ENCODE measurements around the gene RNASEH2B.

The RNASEH2B gene

DNA sequence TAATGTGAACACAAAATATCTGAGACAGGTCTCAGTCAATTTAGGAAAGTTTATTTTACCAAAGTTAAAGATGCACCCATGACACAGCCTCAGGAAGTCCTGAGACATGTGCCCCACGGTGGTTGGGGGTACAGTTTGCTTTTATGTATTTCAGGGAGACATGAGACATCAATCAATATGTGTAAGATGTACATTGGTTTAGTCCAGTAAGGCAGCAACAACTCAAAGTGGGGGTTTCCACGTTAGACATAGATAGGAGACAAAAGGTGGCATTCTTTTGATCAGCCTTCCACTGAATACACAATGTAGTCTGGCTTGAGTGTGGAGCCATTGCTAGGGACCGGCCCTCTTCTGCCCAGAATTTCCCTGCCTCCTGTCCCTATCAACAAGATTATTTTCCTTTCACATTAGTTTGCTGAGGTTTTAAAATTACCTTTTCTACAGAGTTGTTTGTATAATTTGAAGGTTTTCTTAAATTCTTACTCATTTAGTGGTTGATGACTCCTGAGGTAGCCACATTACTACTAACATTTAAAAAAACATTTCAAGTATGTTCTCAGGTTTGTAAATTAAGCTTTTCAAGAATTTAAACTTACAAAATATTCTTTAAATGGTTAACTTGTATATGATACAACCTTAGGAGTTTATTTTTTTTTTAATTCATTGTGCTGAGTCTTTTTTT is 33.2 kb downstream of the RNASEH2B start:
- no peak for TF ChIP-seq EZH2phosphoT487 (IDR thresholded peaks at IDR 0.05; ENCODE audit: borderline replicate concordance)
- no peak overlapping the region for H3K4me2 ChIP-seq (ENCODE audit: low read depth, low read length, poor library complexity, severe bottlenecking)
- H2AFZ ChIP-seq (ENCODE audit: low read length): no peak overlapping the region
- H3F3A ChIP-seq (ENCODE audit: low read depth): no peaks in the 10 kb centered on the region
- no peaks in the 10 kb centered on the region for H3K9me2 ChIP-seq (replicated peaks; ENCODE audit: low read depth, low read length)
- peaks cover 92% of the 10 kb centered on the region for H3K36me3 ChIP-seq (ENCODE audit: insufficient read depth, low read length)
- H3K79me2 ChIP-seq (ENCODE audit: insufficient read depth, low read length): peaks cover 28% of the 10 kb centered on the region; the same call in 1 of the 2 replicates
- H3K27me3 ChIP-seq (ENCODE audit: insufficient read depth, low read length, poor library complexity, severe bottlenecking): peaks cover 4% of the 10 kb centered on the region
- H3K4me1 ChIP-seq (ENCODE audit: insufficient read depth, low read length, poor library complexity, severe bottlenecking): no peaks in the 10 kb centered on the region
- peaks cover 3% of the 10 kb centered on the region for H3K9me3 ChIP-seq (ENCODE audit: insufficient read depth, low read depth, low read length)
- H3K4me3 ChIP-seq (ENCODE audit: low read length, poor library complexity, severe bottlenecking): no peak overlapping the region
- H3K9ac ChIP-seq (ENCODE audit: low read depth, low read length, poor library complexity, severe bottlenecking): no peak overlapping the region
- H4K20me1 ChIP-seq (ENCODE audit: insufficient read depth, low read length, poor library complexity, severe bottlenecking): no peaks in the 10 kb centered on the region

DNA sequence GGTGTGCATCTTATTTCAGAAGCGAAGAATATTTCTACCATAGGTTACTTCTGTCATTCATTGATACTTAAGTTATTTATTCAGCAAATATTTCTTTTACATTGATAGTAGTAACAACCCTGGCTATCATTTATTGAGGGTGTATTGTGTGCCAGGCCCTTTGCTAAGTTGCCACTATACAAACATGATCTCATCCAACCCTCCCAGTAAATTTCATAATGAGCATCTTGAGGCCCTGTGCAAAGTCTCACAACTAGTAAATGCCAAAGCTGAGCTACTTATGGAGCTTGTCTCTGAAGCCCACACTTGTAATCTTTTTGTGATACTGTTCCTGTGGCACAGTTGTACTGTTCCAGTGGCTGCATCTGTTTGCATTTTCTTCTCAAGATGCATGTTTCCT is 36.1 kb downstream of the RNASEH2B start:
- H3K36me3 ChIP-seq (ENCODE audit: insufficient read depth, low read length): peaks cover 98% of the 10 kb centered on the region
- H3K4me1 ChIP-seq (ENCODE audit: insufficient read depth, low read length, poor library complexity, severe bottlenecking): no peaks in the 10 kb centered on the region
- 0 out of 2 replicates have a peak, but pooled peaks cover 3% of the 10 kb centered on the region for H3F3A ChIP-seq (ENCODE audit: low read depth)
- no peaks in the 10 kb centered on the region for H4K20me1 ChIP-seq (ENCODE audit: insufficient read depth, low read length, poor library complexity, severe bottlenecking)
- H3K9me2 ChIP-seq (replicated peaks; ENCODE audit: low read depth, low read length): no peaks in the 10 kb centered on the region
- H3K4me3 ChIP-seq (ENCODE audit: low read length, poor library complexity, severe bottlenecking): no peak overlapping the region
- H3K79me2 ChIP-seq (ENCODE audit: insufficient read depth, low read length): peaks cover 13% of the 10 kb centered on the region; the same call in 1 of the 2 replicates
- no peak overlapping the region for H3K9ac ChIP-seq (ENCODE audit: low read depth, low read length, poor library complexity, severe bottlenecking)
- H3K9me3 ChIP-seq (ENCODE audit: insufficient read depth, low read depth, low read length): no peaks in the 10 kb centered on the region
- H3K27me3 ChIP-seq (ENCODE audit: insufficient read depth, low read length, poor library complexity, severe bottlenecking): no peaks in the 10 kb centered on the region
- no peak for TF ChIP-seq EZH2phosphoT487 (IDR thresholded peaks at IDR 0.05; ENCODE audit: borderline replicate concordance)
- TF ChIP-seq, protein P1, sequence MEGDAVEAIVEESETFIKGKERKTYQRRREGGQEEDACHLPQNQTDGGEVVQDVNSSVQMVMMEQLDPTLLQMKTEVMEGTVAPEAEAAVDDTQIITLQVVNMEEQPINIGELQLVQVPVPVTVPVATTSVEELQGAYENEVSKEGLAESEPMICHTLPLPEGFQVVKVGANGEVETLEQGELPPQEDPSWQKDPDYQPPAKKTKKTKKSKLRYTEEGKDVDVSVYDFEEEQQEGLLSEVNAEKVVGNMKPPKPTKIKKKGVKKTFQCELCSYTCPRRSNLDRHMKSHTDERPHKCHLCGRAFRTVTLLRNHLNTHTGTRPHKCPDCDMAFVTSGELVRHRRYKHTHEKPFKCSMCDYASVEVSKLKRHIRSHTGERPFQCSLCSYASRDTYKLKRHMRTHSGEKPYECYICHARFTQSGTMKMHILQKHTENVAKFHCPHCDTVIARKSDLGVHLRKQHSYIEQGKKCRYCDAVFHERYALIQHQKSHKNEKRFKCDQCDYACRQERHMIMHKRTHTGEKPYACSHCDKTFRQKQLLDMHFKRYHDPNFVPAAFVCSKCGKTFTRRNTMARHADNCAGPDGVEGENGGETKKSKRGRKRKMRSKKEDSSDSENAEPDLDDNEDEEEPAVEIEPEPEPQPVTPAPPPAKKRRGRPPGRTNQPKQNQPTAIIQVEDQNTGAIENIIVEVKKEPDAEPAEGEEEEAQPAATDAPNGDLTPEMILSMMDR (conservative IDR thresholded peaks at IDR 0.05; ENCODE audit: low read length): no peak
- no peak overlapping the region for H2AFZ ChIP-seq (ENCODE audit: low read length)
- no peak overlapping the region for H3K4me2 ChIP-seq (ENCODE audit: low read depth, low read length, poor library complexity, severe bottlenecking)

DNA sequence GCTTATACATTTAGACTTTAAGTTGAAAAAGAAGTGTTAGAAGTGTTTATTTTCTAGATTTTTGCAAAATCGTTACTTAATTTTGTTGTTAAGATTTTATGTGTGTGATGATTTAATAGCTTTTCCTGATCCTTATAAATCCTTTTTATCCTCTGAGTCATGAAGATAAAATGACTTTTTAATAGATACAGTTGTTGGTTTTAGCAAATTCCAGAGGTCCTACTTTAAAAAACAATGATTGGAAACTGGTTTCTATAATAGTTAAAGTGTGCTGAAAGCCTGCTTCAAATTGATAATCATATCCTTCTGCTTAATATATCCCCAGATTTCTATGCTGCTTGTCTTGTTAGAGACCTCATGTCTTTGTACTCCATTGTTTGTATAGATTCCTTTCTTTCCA is 39.0 kb downstream of the RNASEH2B start:
- TF ChIP-seq, protein P1 (conservative IDR thresholded peaks at IDR 0.05; ENCODE audit: low read length): no peak
- TF ChIP-seq EZH2phosphoT487 (IDR thresholded peaks at IDR 0.05; ENCODE audit: borderline replicate concordance): no peak
- Histone ChIP-seq H3K4me3 (ENCODE audit: low read length, poor library complexity, severe bottlenecking) (no peak overlapping the region), H3K79me2 (ENCODE audit: insufficient read depth, low read length) (no peaks in the 10 kb centered on the region), H3K4me2 (ENCODE audit: low read depth, low read length, poor library complexity, severe bottlenecking) (no peak overlapping the region), H3K9ac (ENCODE audit: low read depth, low read length, poor library complexity, severe bottlenecking) (no peak overlapping the region), H3K9me3 (ENCODE audit: insufficient read depth, low read depth, low read length) (no peaks in the 10 kb centered on the region), H3K9me2 (replicated peaks; ENCODE audit: low read depth, low read length) (no peaks in the 10 kb centered on the region), H2AFZ (ENCODE audit: low read length) (no peak overlapping the region), H3K36me3 (ENCODE audit: insufficient read depth, low read length) (peaks cover 98% of the 10 kb centered on the region), H4K20me1 (ENCODE audit: insufficient read depth, low read length, poor library complexity, severe bottlenecking) (peaks cover 6% of the 10 kb centered on the region), H3K4me1 (ENCODE audit: insufficient read depth, low read length, poor library complexity, severe bottlenecking) (no peaks in the 10 kb centered on the region), H3F3A (ENCODE audit: low read depth) (0 out of 2 replicates have a peak, but pooled peaks cover 3% of the 10 kb centered on the region), H3K27me3 (ENCODE audit: insufficient read depth, low read length, poor library complexity, severe bottlenecking) (no peaks in the 10 kb centered on the region)

DNA sequence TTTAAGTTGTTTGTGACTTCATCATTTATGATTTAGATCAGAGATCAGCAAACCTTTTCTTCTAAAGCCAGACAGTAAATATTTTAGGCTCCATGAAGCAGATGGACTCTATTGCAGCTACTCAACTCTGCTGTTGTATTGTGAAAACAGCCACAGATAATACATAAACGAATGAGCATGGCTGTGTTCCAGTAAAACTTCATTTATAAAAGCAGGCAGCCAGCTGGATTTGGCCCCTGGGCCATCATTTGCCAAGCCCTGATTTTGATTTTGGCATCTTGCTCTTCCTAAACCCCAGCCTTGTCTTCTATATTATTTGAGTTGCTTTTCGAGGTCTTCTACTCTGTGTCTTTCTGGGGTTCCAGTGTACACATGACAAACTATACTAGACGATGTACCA is 41.3 kb downstream of the RNASEH2B start:
- H3K9me2 ChIP-seq (replicated peaks; ENCODE audit: low read depth, low read length): no peaks in the 10 kb centered on the region
- H3K9ac ChIP-seq (ENCODE audit: low read depth, low read length, poor library complexity, severe bottlenecking): no peak overlapping the region
- H3F3A ChIP-seq (ENCODE audit: low read depth): 0 out of 2 replicates have a peak, but pooled peaks cover 3% of the 10 kb centered on the region
- H3K4me3 ChIP-seq (ENCODE audit: low read length, poor library complexity, severe bottlenecking): no peak overlapping the region
- H3K36me3 ChIP-seq (ENCODE audit: insufficient read depth, low read length): peaks cover 99% of the 10 kb centered on the region
- H3K9me3 ChIP-seq (ENCODE audit: insufficient read depth, low read depth, low read length): no peaks in the 10 kb centered on the region
- H3K4me2 ChIP-seq (ENCODE audit: low read depth, low read length, poor library complexity, severe bottlenecking): no peak overlapping the region
- H3K27me3 ChIP-seq (ENCODE audit: insufficient read depth, low read length, poor library complexity, severe bottlenecking): no peaks in the 10 kb centered on the region
- peaks cover 6% of the 10 kb centered on the region for H4K20me1 ChIP-seq (ENCODE audit: insufficient read depth, low read length, poor library complexity, severe bottlenecking)
- H3K4me1 ChIP-seq (ENCODE audit: insufficient read depth, low read length, poor library complexity, severe bottlenecking): no peaks in the 10 kb centered on the region
- H3K79me2 ChIP-seq (ENCODE audit: insufficient read depth, low read length): peaks cover 4% of the 10 kb centered on the region; the same call in 1 of the 2 replicates
- no peak for TF ChIP-seq EZH2phosphoT487 (IDR thresholded peaks at IDR 0.05; ENCODE audit: borderline replicate concordance)
- TF ChIP-seq, protein P1 (conservative IDR thresholded peaks at IDR 0.05; ENCODE audit: low read length): no peak
- H2AFZ ChIP-seq (ENCODE audit: low read length): no peak overlapping the region
